ENCODE results near the gene ITGBL1. TPM values are rescaled to one million over a fixed set of nuclear protein-coding genes. Genes with fewer than 3 reads are reported as not detected.

Gene ITGBL1
- total RNA-seq, 3 donors from 2014 or later = 8.2 to 62.5 (median 18.6) TPM

- Histone ChIP-seq H3K27me3 (no peaks in the 10 kb centered on the region), H3K4me1 (no peaks in the 10 kb centered on the region), H3K9me3 (no peaks in the 10 kb centered on the region), H3K27ac (no peak overlapping the region), H3K4me3 (no peak overlapping the region), H3K36me3 (no peaks in the 10 kb centered on the region)
- TF ChIP-seq CTCF (IDR thresholded peaks at IDR 0.05) (no peak), POLR2A (IDR thresholded peaks at IDR 0.05) (no peak), POLR2AphosphoS5 (IDR thresholded peaks at IDR 0.05) (no peak)
- DNase-seq (ENCODE audit: low spot score in 2 of 2) = no peak
- intact Hi-C loops (cut with DNase I; ENCODE audit: low total_unique reads) = no loop called here
These were observed 103.1 kb downstream of the ITGBL1 start for GRCh38 chr13:101555610-101556009.

- TF ChIP-seq POLR2A (IDR thresholded peaks at IDR 0.05) (no peak), POLR2AphosphoS5 (IDR thresholded peaks at IDR 0.05) (no peak), CTCF (IDR thresholded peaks at IDR 0.05) (no peak)
- no peak overlapping the region for H3K27ac ChIP-seq
- no peaks in the 10 kb centered on the region for H3K9me3 ChIP-seq
- no peaks in the 10 kb centered on the region for H3K4me1 ChIP-seq
- no peaks in the 10 kb centered on the region for H3K27me3 ChIP-seq
- no peak overlapping the region for H3K4me3 ChIP-seq
- H3K36me3 ChIP-seq = no peaks in the 10 kb centered on the region
- intact Hi-C loops (cut with DNase I; ENCODE audit: low total_unique reads) = no loop called here
- no peak for DNase-seq (ENCODE audit: low spot score in 2 of 2)
These were observed 104.2 kb downstream of the ITGBL1 start for GRCh38 chr13:101556676-101557123.

GRCh38 chr13:101565317-101565716 lies 112.8 kb downstream of the ITGBL1 start:
- Histone ChIP-seq H3K27ac (no peak overlapping the region), H3K9me3 (no peaks in the 10 kb centered on the region), H3K4me1 (no peaks in the 10 kb centered on the region), H3K4me3 (no peak overlapping the region), H3K27me3 (no peaks in the 10 kb centered on the region), H3K36me3 (no peaks in the 10 kb centered on the region)
- DNase-seq (ENCODE audit: low spot score in 2 of 2) = no peak
- TF ChIP-seq POLR2AphosphoS5 (IDR thresholded peaks at IDR 0.05) (no peak), POLR2A (IDR thresholded peaks at IDR 0.05) (no peak), CTCF (IDR thresholded peaks at IDR 0.05) (no peak)
- intact Hi-C loops (cut with DNase I; ENCODE audit: low total_unique reads) = no loop called here

GRCh38 chr13:101567841-101568240 lies 115.4 kb downstream of the ITGBL1 start:
- no peak for DNase-seq (ENCODE audit: low spot score in 2 of 2)
- Histone ChIP-seq H3K4me1 (no peaks in the 10 kb centered on the region), H3K9me3 (no peaks in the 10 kb centered on the region), H3K27ac (no peak overlapping the region), H3K27me3 (no peaks in the 10 kb centered on the region), H3K4me3 (no peak overlapping the region), H3K36me3 (no peaks in the 10 kb centered on the region)
- intact Hi-C loops (cut with DNase I; ENCODE audit: low total_unique reads) = no loop called here
- no peak for TF ChIP-seq POLR2A (IDR thresholded peaks at IDR 0.05)
- no peak for TF ChIP-seq POLR2AphosphoS5 (IDR thresholded peaks at IDR 0.05)

- DNase-seq (ENCODE audit: low spot score in 2 of 2) = no peak
- intact Hi-C loops (cut with DNase I; ENCODE audit: low total_unique reads) = no loop called here
- Histone ChIP-seq H3K27me3 (no peaks in the 10 kb centered on the region), H3K4me3 (no peak overlapping the region), H3K4me1 (no peaks in the 10 kb centered on the region), H3K27ac (no peak overlapping the region), H3K36me3 (no peaks in the 10 kb centered on the region), H3K9me3 (no peaks in the 10 kb centered on the region)
- TF ChIP-seq POLR2AphosphoS5 (IDR thresholded peaks at IDR 0.05) = no peak
These were observed 117.3 kb downstream of the ITGBL1 start for GRCh38 chr13:101569807-101570206.

GRCh38 chr13:101570410-101570809 lies 117.9 kb downstream of the ITGBL1 start:
- intact Hi-C loops (cut with DNase I; ENCODE audit: low total_unique reads) = no loop called here
- Histone ChIP-seq H3K9me3 (no peaks in the 10 kb centered on the region), H3K4me3 (no peak overlapping the region), H3K27ac (no peak overlapping the region), H3K27me3 (no peaks in the 10 kb centered on the region), H3K36me3 (no peaks in the 10 kb centered on the region), H3K4me1 (no peaks in the 10 kb centered on the region)
- no peak for DNase-seq (ENCODE audit: low spot score in 2 of 2)
- TF ChIP-seq POLR2A (IDR thresholded peaks at IDR 0.05) (no peak), POLR2AphosphoS5 (IDR thresholded peaks at IDR 0.05) (no peak), CTCF (IDR thresholded peaks at IDR 0.05) (no peak)
